ENCODE data around the gene RTP4. TPM values are rescaled to one million over a fixed set of nuclear protein-coding genes. Genes with fewer than 3 reads are reported as not detected.
A peak's percentile ranks its signal among the peaks of the same experiment; 100 is the strongest.

Gene RTP4
- total RNA-seq, 1 experiment from 2014 or later, result 2.5 TPM

DNA sequence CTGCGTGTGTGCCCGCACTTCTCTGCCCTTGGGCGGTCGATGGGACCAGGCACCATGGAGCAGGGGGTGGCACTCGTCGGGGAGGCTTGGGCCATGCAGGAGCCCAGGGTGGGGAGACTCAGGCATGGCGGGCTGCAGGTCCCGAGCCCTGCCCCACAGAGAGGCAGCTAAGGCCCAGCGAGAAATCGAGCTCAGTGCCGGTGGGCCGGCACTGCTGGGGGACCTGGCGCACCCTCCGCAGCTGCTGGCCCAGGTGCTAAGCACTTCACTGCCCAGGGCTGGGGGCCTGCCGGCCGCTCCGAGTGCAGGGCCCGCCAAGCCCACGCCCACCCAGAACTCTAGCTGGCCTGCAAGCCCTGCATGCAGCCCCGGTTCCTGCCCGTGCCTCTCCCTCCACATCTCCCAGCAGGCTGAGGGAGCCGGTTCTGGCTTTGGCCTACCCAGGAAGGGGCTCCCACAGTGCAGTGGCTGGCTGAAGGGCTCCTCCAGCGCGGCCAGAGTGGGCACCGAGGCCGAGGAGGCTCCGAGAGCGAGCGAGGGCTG, 553 bp upstream of the RTP4 start:
- peak; percentile 70 for ATAC-seq
- in situ Hi-C loops (cut with HindIII; ENCODE audit: low pct_unique_long_range_greater_than_20kb, low sequenced_read_pairs), result no loop called here
- BruUV-seq (replicated peaks), result no TSS peak

DNA sequence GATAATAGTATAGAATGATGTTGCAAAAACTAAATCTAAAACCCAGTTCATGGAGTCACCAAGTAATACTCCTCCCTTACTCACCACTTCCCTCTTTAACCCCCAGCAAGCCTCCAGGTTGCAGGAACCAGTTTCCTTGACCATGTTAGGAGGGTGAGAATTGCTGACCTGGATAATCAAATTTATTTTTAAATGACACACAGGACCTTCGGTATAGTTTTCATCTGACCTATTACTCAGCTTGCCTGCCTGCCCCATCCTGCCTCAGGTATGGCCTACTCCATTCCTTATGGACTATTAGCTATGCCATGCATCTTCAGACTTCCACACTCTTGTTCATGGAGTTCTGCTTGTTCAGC, 883 bp downstream of the RTP4 start:
- Histone ChIP-seq H3K27me3 (ENCODE audit: control insufficient read depth, insufficient read depth, low read length) (no peaks in the 10 kb centered on the region), H3K9me3 (ENCODE audit: control insufficient read depth, insufficient read depth, low read depth, low read length) (no peaks in the 10 kb centered on the region), H3K36me3 (ENCODE audit: control insufficient read depth, insufficient read depth, low read length) (no peaks in the 10 kb centered on the region), H3K4me3 (ENCODE audit: low read depth in 2 of 2, low read length in 2 of 2) (peak overlapping the region in 1 of 2 experiments; percentile 58; a peak in 3 of 4 replicates), H3K27ac (ENCODE audit: low read length) (peak overlapping the region; percentile 94), H3K4me1 (ENCODE audit: control insufficient read depth, insufficient read depth, low read length) (peaks cover 7% of the 10 kb centered on the region)
- CTCF ChIA-PET, result interaction anchor here (0.6 kb wide), 1 partner anchor 19 kb away, joined by 5 read pairs; no protein-coding TSS in a partner anchor
- TF ChIP-seq SIN3A (IDR thresholded peaks at IDR 0.05; ENCODE audit: borderline replicate concordance, insufficient read depth, low read depth, low read length) (no peak), TCF7L2 (IDR thresholded peaks at IDR 0.05; ENCODE audit: low read depth, low read length) (no peak), POLR2AphosphoS5 (IDR thresholded peaks at IDR 0.05; ENCODE audit: low read depth, low read length) (no peak), REST (IDR thresholded peaks at IDR 0.05; ENCODE audit: insufficient read depth in 1 of 2, low read depth in 2 of 2, low read length in 1 of 2) (no peak)
- TF ChIP-seq, protein P1, sequence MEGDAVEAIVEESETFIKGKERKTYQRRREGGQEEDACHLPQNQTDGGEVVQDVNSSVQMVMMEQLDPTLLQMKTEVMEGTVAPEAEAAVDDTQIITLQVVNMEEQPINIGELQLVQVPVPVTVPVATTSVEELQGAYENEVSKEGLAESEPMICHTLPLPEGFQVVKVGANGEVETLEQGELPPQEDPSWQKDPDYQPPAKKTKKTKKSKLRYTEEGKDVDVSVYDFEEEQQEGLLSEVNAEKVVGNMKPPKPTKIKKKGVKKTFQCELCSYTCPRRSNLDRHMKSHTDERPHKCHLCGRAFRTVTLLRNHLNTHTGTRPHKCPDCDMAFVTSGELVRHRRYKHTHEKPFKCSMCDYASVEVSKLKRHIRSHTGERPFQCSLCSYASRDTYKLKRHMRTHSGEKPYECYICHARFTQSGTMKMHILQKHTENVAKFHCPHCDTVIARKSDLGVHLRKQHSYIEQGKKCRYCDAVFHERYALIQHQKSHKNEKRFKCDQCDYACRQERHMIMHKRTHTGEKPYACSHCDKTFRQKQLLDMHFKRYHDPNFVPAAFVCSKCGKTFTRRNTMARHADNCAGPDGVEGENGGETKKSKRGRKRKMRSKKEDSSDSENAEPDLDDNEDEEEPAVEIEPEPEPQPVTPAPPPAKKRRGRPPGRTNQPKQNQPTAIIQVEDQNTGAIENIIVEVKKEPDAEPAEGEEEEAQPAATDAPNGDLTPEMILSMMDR (IDR thresholded peaks at IDR 0.05), result no peak
- DNase-seq (ENCODE audit: low read depth, low spot score) (no peak), ATAC-seq (no peak)
- intact Hi-C loops (cut with micrococcal nuclease; ENCODE audit: unreplicated experiment), result no loop called here
- in situ Hi-C loops (cut with HindIII; ENCODE audit: low pct_unique_long_range_greater_than_20kb, low sequenced_read_pairs), result no loop called here
- POLR2A ChIA-PET, result no interaction called here
- BruUV-seq (replicated peaks), result no TSS peak

More for the DNA sequence above, 553 bp upstream of the RTP4 start:
- CTCF ChIA-PET, result no interaction called here
- Histone ChIP-seq H3K36me3 (ENCODE audit: control insufficient read depth, insufficient read depth, low read length) (no peaks in the 10 kb centered on the region), H3K4me1 (ENCODE audit: control insufficient read depth, insufficient read depth, low read length) (peaks cover 7% of the 10 kb centered on the region), H3K27ac (ENCODE audit: low read length) (peak overlapping the region; percentile 94), H3K9me3 (ENCODE audit: control insufficient read depth, insufficient read depth, low read depth, low read length) (no peaks in the 10 kb centered on the region), H3K27me3 (ENCODE audit: control insufficient read depth, insufficient read depth, low read length) (no peaks in the 10 kb centered on the region), H3K4me3 (ENCODE audit: low read depth in 2 of 2, low read length in 2 of 2) (peak overlapping the region in 1 of 2 experiments; percentile 24; a peak in 2 of 4 replicates)
- no peak for DNase-seq (ENCODE audit: low read depth, low spot score)
- TF ChIP-seq REST (IDR thresholded peaks at IDR 0.05; ENCODE audit: insufficient read depth in 1 of 2, low read depth in 2 of 2, low read length in 1 of 2), result no peak
- TF ChIP-seq POLR2AphosphoS5 (IDR thresholded peaks at IDR 0.05; ENCODE audit: low read depth, low read length), result no peak
- TF ChIP-seq, protein P1 (IDR thresholded peaks at IDR 0.05), result no peak
- TF ChIP-seq TCF7L2 (IDR thresholded peaks at IDR 0.05; ENCODE audit: low read depth, low read length), result no peak
- TF ChIP-seq SIN3A (IDR thresholded peaks at IDR 0.05; ENCODE audit: borderline replicate concordance, insufficient read depth, low read depth, low read length), result no peak
- intact Hi-C loops (cut with micrococcal nuclease; ENCODE audit: unreplicated experiment), result no loop called here
- POLR2A ChIA-PET, result interaction anchor here (0.7 kb wide), 1 partner anchor 26 kb away, joined by 3 read pairs; no protein-coding TSS in a partner anchor
